Skeletal muscle tissue (tissue), 4 donors: ENCODE measurements around the gene SEC14L5. TPM values are rescaled to one million over a fixed set of nuclear protein-coding genes. Genes with fewer than 3 reads are reported as not detected.
A peak's percentile ranks its signal among the peaks of the same experiment; 100 is the strongest.

ENCODE experiments used
- H3K27ac ChIP-seq: one replicate; pipeline ENCODE4 v1.7.0; 2013; ENCODE audit warnings: mild to moderate bottlenecking, low read depth, low read length, inconsistent platforms
- H3K27me3 ChIP-seq, 3 donors: one replicate each; pipeline ENCODE4 v1.7.0; 2013; ENCODE audit warnings: low read length in 3 of 3; ENCODE audit not compliant: control insufficient read depth in 3 of 3, insufficient read depth in 3 of 3
- H3K36me3 ChIP-seq, 3 donors: one replicate each; pipeline ENCODE4 v1.7.0; 2013; ENCODE audit warnings: low read length in 3 of 3; ENCODE audit not compliant: control insufficient read depth in 3 of 3, insufficient read depth in 3 of 3
- H3K4me1 ChIP-seq, 3 donors: one replicate each; pipeline ENCODE4 v1.7.0; 2013; ENCODE audit warnings: low read length in 3 of 3, mild to moderate bottlenecking in 3 of 3; ENCODE audit not compliant: control insufficient read depth in 3 of 3, insufficient read depth in 3 of 3
- H3K4me3 ChIP-seq, 3 donors: one replicate each; pipeline ENCODE4 v1.7.0; 2013; ENCODE audit warnings: low read length in 3 of 3
- H3K9ac ChIP-seq, 3 donors: one replicate each; pipeline ENCODE4 v1.7.0; 2013; ENCODE audit warnings: low read length in 3 of 3, mild to moderate bottlenecking in 3 of 3, moderate library complexity in 2 of 3, low read depth in 1 of 3
- H3K9me3 ChIP-seq, 3 donors: one replicate each; pipeline ENCODE4 v1.7.0; 2013; ENCODE audit warnings: low read length in 3 of 3; ENCODE audit not compliant: control insufficient read depth in 3 of 3
- total RNA-seq: library from RNA; depleted of rRNA; stranded (reverse); fragments of >200 nt; gene quantifications from one replicate; pipeline ENCODE4 v1.2.3, GENCODE V29; 2014
- donor health status: Osteomylitis.

SEC14L5 gene
- total RNA-seq, 1 donor from 2014 or later, result 1.0 TPM

DNA sequence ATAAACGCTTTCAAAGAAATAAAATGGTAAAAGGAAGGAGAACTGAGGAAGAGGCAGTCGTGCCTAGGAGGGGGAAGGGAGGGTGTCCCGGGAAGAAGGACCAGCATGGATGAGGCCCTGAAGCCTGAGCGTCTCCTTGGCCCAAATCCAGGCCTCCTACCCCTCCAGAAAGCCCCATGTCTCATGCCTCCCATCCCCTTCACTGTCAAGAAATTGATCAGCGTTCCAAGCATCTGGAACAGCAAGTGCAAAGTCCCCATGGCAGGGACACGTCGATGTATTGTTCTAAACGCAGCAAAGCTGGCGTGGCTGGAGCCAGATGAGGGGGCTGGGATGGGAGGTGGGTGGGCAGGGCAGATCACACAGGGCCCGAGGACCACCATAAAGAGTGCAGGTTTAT is 22.6 kb downstream of the SEC14L5 start:
- H3K27me3 ChIP-seq, result no peaks in the 10 kb centered on the region
- H3K4me1 ChIP-seq, result peaks cover 35 to 50% (median 48%) of the 10 kb centered on the region in 3 donors
- H3K36me3 ChIP-seq, result no peaks in the 10 kb centered on the region
- no peak overlapping the region for H3K4me3 ChIP-seq
- H3K9ac ChIP-seq, result peak overlapping the region in 2 of 3 donors; percentile 45 to 74
- peak overlapping the region; percentile 83 for H3K27ac ChIP-seq
- H3K9me3 ChIP-seq, result peaks cover 0 to 2% (median 0%) of the 10 kb centered on the region in 3 donors

DNA sequence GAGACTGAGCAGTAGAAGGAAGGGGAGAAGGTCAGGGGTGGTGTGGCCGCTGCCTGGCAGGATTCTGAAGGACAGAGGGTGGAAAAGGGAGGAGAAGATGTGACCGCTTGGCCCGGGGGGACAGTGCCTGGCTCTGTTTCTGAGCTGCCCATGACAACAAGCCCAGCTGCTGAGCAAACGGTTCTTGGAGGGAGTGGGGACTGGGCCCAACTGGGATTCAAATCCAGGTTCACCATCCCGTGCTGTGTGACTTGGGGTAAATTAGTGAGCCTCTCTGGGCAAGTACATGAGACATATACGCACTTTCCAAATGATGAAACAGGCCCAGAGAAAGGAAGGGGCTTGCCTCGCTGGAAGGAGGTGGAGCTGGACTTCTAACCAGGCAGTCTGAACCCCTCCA is 23.3 kb downstream of the SEC14L5 start:
- Histone ChIP-seq H3K9me3 (peaks cover 0 to 2% (median 0%) of the 10 kb centered on the region in 3 donors), H3K4me3 (peak overlapping the region; percentile 32 to 70 (median 48)), H3K27me3 (no peaks in the 10 kb centered on the region), H3K27ac (peak overlapping the region; percentile 98), H3K9ac (peak overlapping the region; percentile 77 to 93 (median 87)), H3K4me1 (peaks cover 27 to 42% (median 40%) of the 10 kb centered on the region in 3 donors), H3K36me3 (no peaks in the 10 kb centered on the region)

DNA sequence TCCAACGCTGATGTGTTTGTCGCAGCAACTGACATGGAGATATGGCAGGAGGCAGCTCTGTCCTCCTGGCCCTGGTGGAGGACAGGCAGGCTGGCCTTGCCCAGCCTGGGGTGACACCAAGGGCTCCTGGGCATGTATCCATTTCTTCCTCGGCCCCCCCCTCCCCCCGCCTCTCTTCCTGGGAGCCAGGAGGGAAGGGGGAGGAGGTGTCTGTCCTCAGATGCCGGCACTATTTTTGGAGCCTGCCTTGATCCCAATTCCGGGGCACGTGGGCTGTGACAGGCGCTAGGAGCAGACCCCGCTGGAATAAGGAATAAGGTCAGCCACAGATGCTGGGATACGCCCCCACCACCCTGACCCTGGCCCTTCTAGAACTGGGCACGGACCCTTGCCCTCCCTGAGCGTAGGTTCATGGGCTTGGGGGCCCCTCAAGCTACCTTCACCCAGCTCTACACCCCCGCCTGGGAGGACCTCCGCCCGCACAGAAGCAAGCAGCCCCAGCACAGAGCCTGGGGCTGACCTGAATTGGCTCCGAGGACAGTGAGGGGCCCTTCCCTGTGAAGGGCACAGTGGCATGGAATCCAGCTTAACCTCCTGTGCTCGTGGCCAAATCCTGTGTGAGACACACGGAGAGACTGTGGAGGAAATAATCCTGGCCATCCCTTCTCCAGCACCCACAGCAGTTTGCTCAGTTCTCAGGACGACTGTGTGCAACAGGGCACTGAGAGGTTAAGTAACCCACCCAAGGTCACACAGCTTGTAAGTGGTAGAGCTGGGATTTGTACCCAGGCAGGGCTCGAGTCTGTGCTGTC is 24.1 kb downstream of the SEC14L5 start:
- Histone ChIP-seq H3K27ac (peak overlapping the region; percentile 98), H3K9me3 (peaks cover 0 to 2% (median 0%) of the 10 kb centered on the region in 3 donors), H3K9ac (peak overlapping the region; percentile 84 to 93 (median 87)), H3K27me3 (no peaks in the 10 kb centered on the region), H3K4me3 (peak overlapping the region; percentile 48 to 70 (median 67)), H3K4me1 (peaks cover 26 to 37% (median 36%) of the 10 kb centered on the region in 3 donors), H3K36me3 (no peaks in the 10 kb centered on the region)

DNA sequence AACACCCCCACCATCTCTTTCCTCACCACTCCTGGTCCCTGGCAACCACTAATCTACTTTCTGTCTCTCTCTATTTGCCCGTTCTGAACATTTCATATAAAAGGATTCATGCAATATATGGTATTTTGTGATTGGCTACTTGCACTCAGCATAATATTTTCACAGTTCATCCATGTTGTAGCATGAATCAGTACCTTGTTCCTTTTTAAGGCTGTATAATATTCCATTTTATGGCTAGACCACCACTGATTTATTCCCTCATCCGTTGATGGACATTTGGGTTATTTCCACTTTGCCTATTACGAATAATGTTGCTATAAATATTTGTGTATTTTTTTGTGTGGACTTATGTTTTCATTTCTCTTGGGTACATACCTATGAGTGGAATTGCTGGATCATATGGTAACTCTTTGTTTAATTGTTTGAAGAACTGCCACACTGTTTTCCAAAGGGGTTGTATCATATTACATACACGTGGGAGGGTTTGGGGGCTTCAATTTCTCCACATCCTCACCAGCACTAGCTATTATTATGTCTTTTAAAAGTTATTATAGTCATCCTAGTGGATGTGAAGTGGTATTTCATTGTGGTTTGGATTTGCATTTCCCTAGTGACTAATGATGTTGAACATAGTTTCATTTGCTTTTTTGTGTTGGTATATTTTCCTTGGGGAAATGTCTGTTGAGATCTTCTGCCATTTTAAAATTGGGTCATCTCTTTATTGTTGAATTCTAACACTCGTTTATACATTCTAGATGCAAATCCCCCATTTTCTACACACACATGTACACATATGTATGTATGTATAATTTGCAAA is 26.3 kb downstream of the SEC14L5 start:
- Histone ChIP-seq H3K27me3 (peaks cover 0 to 14% (median 9%) of the 10 kb centered on the region in 3 donors), H3K4me3 (no peak overlapping the region), H3K9ac (no peak overlapping the region), H3K9me3 (peaks cover 2 to 3% (median 2%) of the 10 kb centered on the region in 3 donors), H3K27ac (no peak overlapping the region), H3K4me1 (peaks cover 26 to 32% (median 29%) of the 10 kb centered on the region in 3 donors), H3K36me3 (no peaks in the 10 kb centered on the region)

DNA sequence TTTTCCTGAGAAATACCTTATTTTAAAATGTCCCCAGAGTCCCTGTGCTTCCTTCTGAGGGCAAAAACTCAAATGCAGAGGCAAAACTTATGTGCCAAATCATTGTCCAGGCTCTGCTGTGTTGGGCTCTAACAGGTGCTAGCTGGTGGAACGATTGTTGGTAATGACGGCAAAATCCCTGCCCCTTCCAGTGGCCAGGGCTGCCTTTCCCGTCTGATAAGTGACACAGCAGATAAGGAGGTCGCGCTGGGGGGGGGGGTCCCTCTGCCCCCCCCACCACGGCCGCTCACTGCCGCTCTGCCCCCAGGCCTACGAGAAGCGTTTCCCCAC is 29.1 kb downstream of the SEC14L5 start:
- H3K9ac ChIP-seq, result peak overlapping the region in 1 of 3 donors; percentile 64
- peaks cover 0 to 3% (median 3%) of the 10 kb centered on the region in 3 donors for H3K36me3 ChIP-seq
- peaks cover 0 to 19% (median 9%) of the 10 kb centered on the region in 3 donors for H3K27me3 ChIP-seq
- peaks cover 2 to 3% (median 2%) of the 10 kb centered on the region in 3 donors for H3K9me3 ChIP-seq
- H3K27ac ChIP-seq, result no peak overlapping the region
- H3K4me3 ChIP-seq, result no peak overlapping the region
- peaks cover 5% of the 10 kb centered on the region in 3 donors for H3K4me1 ChIP-seq

DNA sequence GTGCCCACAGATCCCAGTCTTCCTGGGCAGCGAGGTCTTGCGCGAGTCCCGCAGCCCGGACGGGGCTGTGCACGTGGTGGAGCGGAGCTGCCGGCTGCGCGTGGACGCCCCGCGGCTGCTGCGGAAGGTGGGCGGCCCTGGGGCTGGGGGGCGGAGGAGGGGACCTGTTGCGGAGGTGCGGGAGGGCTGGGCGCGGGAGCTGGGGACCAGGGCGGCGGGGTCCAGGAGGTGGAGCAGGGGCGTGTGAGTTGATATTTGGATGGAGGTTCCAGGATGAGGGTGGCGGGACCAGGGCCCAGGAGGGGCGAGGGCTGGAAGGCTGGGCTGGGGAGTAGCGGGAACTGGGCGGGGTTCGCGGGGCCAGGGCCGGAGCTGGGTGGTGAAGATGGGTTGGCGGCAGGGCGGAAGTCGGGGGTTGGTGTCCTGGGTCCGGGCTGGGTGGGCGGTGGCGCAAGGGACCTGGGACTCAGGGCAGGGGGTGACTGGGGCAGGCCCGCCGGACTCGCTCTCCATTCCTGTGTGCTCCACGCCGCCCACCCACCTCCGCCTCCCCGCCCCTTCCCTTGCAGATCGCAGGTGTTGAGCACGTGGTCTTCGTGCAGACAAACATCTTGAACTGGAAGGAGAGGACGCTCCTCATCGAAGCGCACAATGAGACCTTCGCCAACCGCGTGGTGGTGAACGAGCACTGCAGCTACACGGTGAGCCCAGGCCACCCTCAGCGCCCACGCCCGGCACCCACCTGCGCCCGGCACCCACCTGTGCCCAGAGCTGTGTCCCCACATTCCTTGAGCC is 29.6 kb downstream of the SEC14L5 start:
- Histone ChIP-seq H3K9ac (peak overlapping the region in 1 of 3 donors; percentile 64), H3K4me3 (no peak overlapping the region), H3K9me3 (peaks cover 2 to 3% (median 2%) of the 10 kb centered on the region in 3 donors), H3K4me1 (no peaks in the 10 kb centered on the region), H3K36me3 (peaks cover 0 to 3% (median 3%) of the 10 kb centered on the region in 3 donors), H3K27me3 (peaks cover 0 to 19% (median 9%) of the 10 kb centered on the region in 3 donors), H3K27ac (no peak overlapping the region)

DNA sequence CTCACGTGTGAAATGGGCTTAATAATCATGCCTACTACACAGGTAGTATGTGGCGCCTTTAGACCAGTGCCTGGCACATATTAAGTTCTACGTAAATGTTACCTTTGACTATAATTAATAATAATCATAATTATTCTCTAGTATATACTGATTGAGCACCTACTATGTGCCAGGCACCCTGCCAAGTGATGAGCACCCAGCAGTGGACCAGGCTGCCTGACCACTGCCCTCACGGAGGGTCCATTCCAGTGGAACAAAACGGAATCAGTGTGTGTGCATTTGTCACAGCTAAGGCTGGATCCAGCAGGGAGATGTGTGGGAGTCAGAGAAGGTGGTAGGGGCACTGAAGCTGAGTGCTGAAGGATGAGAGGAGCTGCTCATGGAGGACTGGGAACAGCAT is 30.5 kb downstream of the SEC14L5 start:
- Histone ChIP-seq H3K36me3 (peaks cover 0 to 3% (median 3%) of the 10 kb centered on the region in 3 donors), H3K9me3 (peaks cover 2 to 3% (median 2%) of the 10 kb centered on the region in 3 donors), H3K27ac (no peak overlapping the region), H3K9ac (no peak overlapping the region), H3K4me3 (no peak overlapping the region), H3K4me1 (no peaks in the 10 kb centered on the region), H3K27me3 (peaks cover 0 to 19% (median 9%) of the 10 kb centered on the region in 3 donors)

DNA sequence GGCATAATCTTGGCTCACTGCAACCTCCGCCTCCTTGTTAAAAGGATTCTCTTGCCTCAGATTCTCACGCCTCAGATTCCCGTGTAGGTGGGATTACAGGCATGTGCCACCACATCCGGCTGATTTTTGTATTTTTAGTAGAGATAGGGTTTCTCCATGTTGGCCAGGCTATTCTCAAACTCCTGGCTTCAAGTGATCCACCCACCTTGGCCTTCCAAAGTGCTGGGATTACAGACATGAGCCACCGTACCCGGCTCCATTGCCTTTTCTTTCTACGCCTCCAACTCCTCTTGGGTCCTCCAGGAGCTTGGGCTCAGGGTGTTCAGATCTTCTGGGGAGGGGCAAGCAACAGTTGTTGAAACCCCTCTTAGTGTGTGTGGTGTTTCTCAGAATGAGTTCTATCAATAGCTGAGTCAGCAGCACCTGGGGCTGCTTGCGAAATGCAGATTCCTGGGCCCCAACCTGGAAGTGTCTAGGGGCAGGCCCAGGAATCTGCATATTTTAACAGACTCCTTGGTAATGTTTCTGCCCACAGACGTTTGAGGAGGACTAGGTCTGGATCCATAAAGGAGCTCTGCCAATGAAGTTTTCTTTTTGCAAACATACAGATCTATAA is 31.4 kb downstream of the SEC14L5 start:
- Histone ChIP-seq H3K9ac (no peak overlapping the region), H3K27me3 (peaks cover 0 to 19% (median 9%) of the 10 kb centered on the region in 3 donors), H3K36me3 (peaks cover 0 to 3% (median 3%) of the 10 kb centered on the region in 3 donors), H3K4me3 (no peak overlapping the region), H3K27ac (no peak overlapping the region), H3K9me3 (peaks cover 0 to 3% (median 2%) of the 10 kb centered on the region in 3 donors), H3K4me1 (no peaks in the 10 kb centered on the region)

DNA sequence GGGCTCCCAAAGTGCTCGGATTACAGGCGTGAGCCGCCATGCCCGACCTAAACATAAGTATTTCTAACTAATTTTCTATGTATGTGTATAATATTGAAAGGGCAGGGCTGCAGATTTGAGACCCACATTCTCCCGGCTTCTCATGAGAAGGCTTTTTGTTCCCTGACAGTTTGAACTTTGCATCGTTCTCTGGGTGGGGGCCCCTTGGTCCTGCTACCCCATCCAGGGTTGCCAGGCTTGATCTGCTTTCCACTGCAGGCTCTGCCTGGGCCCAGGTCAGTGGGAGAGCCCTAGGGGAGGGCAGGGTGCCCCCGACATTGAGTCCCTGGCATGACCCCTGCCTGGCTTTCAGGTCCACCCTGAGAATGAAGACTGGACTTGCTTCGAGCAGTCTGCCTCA is 32.3 kb downstream of the SEC14L5 start:
- Histone ChIP-seq H3K4me3 (no peak overlapping the region), H3K9me3 (peaks cover 0 to 3% (median 2%) of the 10 kb centered on the region in 3 donors), H3K4me1 (no peaks in the 10 kb centered on the region), H3K9ac (no peak overlapping the region), H3K27me3 (peaks cover 0 to 19% (median 9%) of the 10 kb centered on the region in 3 donors), H3K27ac (no peak overlapping the region), H3K36me3 (peaks cover 0 to 3% (median 3%) of the 10 kb centered on the region in 3 donors)
